ENCODE results near the gene NELFCD.
"Not testable (repeated sequence)": the region's sequence is repeated elsewhere in the genome, so short reads cannot be mapped to it uniquely, and the experiment has no call there.

Gene NELFCD

DNA sequence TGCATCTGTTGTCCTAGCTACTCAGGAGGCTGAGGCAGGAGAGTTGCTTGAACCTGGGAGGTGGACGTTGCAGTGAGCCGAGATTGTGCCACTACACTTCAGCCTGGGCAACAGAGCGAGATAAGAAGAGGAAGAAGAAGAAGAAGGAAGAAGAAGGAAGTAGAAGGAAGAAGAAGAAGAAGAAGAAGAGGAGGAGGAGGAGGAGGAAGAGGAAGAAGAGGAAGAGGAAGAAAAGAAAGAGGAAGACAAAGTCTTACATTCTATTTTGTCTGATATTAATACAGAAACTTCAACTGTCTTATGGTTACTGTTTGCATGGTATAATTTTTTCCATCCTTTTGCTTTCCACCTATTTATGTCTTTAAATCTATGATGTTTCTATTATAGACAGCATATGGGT, 7.2 kb upstream of the NELFCD start:
- no peak for DNase-seq (ENCODE audit: low read depth)

GRCh38 chr20:58975353-58975752, 5.7 kb upstream of the NELFCD start:
- no peak for DNase-seq (ENCODE audit: low read depth)

DNA sequence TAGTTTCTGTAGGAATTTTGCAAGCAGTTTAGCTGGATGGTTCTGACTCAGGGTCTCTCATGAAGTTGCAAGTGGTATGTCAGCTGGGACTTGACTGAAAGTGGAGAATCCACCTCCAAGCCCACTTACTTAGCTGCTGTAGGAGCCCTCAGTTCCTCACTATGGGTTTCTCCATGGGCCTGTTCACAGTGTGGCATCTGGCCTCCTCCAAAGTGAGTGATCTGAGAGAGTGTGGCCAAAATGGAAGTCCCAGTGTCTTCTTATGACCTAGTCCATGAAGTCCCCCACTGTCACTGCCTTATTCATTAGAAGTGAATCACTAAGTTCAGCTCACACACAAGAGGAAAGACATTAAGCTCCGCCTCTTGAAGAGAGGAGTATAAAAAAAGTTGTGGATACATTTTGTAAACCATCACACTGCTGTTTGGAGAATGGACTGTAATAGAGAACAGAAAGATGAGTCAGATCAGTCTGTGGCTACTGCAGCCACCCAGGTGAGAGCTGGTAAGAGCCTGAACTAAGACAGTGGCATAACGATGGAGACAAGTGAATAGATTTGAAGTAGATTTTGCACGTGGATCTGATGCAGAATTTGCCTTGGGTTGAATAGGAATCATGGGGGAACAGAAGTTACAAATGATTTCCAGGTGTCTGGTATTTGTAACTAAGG, 4.9 kb upstream of the NELFCD start:
- no peak for DNase-seq (ENCODE audit: low read depth)

GRCh38 chr20:58978351-58979190, 2.5 kb upstream of the NELFCD start:
- no peak for DNase-seq (ENCODE audit: low read depth)

GRCh38 chr20:58981628-58982364, 740 bp downstream of the NELFCD start:
- DNase-seq (ENCODE audit: low read depth), result no peak

DNA sequence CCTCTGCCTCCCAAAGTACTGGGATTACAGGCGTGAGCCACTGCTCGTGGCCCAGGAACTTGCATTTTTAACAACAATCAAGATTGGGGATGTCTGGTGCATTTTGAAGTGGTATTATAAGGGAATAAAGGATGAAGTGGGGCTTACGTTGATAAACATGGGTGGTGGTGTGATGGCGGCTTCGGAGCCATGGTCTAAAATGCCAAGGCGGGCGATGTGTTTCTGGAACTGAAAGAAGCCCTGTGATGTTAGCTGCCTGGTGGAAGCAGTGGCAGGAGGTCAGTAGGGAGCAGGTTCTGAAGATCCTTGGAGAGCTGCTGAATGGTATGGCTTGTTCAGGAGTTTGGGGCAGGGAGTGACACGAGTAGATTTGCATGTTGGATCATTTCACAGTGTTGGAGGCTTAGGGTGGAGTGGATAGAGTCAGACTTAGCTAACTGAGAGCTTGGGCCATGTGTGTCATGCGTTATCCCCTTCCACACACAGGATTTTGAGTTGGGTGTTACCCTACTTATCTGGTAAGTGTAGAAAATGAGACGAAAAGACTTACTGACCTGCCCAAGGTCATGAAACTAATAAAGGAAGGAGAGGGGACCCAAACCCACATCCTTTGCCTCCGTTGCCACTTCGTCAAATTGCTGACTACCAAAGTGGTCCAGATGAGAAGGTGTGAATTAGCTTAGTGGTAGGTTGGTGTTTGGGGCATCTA, 1.5 kb downstream of the NELFCD start:
- DNase-seq (ENCODE audit: low read depth), result no peak

- not testable (repeated sequence) for DNase-seq (ENCODE audit: low read depth)
These were observed 2.0 kb downstream of the NELFCD start for GRCh38 chr20:58983115-58983468.

DNA sequence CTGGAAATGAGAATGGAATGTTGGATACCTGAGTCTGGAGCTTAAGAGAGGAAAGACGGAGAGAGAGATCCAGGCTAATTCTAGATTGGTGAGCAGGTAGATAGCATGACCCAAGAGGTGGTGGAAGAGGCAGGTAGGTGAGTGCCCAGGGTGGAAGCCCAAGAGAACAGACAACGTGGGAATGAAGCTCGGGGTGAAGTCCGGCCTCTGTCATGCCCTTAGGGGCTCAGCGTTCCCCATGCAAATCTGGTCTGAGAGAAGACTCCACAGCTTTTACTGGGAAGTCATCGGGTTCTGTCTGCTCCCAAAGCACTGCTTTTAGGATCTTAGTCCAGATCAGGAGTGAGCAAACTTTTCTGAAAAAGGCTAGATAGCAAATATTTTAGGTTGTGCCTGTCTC, 3.6 kb downstream of the NELFCD start:
- no peak for DNase-seq (ENCODE audit: low read depth)

DNA sequence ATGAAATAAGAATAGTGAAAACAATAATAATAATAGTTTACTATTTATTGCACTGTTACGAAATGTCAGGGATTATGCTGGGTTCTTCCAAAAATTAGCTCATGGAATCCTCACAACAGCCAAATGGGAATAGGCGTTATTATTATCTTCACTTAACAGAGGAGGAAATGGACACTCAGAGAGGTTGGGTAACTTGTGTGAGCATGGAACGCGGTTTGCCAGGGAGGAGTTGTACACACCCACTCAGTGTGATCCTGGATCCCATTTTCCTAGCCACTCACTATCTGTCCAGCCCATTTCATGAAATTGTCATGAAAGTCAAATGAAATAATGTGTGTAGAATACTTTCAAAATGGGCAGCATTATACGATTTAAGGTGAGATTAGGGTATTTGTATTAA, 4.6 kb downstream of the NELFCD start:
- no peak for DNase-seq (ENCODE audit: low read depth)

GRCh38 chr20:58986286-58986967, 5.4 kb downstream of the NELFCD start:
- DNase-seq (ENCODE audit: low read depth), result no peak

GRCh38 chr20:58986968-58987517, 6.0 kb downstream of the NELFCD start:
- DNase-seq (ENCODE audit: low read depth), result no peak

- DNase-seq (ENCODE audit: low read depth), result no peak
These were observed 6.9 kb downstream of the NELFCD start for GRCh38 chr20:58987790-58988564.

DNA sequence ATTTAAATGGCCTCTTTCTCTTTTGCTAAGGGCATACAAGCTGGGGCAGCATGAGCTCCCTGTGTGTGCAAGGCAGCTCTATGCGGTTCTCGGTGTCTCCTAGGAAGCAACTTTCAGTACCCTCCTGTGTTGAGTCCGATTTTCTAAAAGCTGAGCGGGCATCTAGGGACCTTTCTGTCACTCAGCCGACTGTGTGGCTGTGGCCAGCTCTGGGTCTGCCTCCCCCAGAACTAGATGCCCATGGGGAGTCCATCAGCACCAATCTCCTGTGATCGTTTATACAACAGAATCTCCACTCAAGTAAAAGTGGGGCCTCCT, 7.5 kb downstream of the NELFCD start:
- no peak for DNase-seq (ENCODE audit: low read depth)

GRCh38 chr20:58989196-58989595, 8.1 kb downstream of the NELFCD start:
- DNase-seq (ENCODE audit: low read depth), result no peak

- DNase-seq (ENCODE audit: low read depth), result no peak
These were observed 9.8 kb downstream of the NELFCD start for GRCh38 chr20:58990651-58991445.

GRCh38 chr20:58991715-58992114, 10.7 kb downstream of the NELFCD start:
- no peak for DNase-seq (ENCODE audit: low read depth)

- DNase-seq (ENCODE audit: low read depth), result no peak
These were observed 11.9 kb downstream of the NELFCD start for GRCh38 chr20:58992911-58993310.

GRCh38 chr20:58993332-58994248, 12.5 kb downstream of the NELFCD start:
- DNase-seq (ENCODE audit: low read depth), result no peak
